ENCODE results near the gene C16orf74.

DNA sequence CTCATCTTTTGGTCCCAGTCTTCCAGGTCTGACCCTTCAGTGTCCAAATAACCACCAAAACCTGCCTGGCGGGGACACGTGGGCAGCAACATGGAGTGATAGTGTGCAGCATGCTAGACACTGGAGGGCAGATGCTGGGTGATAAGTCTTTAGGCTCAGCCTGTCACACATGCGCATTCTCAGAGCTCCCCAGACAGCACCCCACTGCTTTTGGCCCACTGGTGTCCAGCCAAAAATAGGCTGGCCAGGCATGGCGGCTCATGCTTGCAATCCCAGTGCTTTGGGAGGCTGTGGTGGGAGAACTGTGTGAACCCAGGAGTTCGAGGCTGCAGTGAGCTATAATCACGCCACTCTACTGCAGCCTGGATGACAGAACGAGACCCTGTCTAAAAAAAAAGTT is 74.4 kb downstream of the C16orf74 start:
- TF ChIP-seq, protein P1, sequence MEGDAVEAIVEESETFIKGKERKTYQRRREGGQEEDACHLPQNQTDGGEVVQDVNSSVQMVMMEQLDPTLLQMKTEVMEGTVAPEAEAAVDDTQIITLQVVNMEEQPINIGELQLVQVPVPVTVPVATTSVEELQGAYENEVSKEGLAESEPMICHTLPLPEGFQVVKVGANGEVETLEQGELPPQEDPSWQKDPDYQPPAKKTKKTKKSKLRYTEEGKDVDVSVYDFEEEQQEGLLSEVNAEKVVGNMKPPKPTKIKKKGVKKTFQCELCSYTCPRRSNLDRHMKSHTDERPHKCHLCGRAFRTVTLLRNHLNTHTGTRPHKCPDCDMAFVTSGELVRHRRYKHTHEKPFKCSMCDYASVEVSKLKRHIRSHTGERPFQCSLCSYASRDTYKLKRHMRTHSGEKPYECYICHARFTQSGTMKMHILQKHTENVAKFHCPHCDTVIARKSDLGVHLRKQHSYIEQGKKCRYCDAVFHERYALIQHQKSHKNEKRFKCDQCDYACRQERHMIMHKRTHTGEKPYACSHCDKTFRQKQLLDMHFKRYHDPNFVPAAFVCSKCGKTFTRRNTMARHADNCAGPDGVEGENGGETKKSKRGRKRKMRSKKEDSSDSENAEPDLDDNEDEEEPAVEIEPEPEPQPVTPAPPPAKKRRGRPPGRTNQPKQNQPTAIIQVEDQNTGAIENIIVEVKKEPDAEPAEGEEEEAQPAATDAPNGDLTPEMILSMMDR (IDR thresholded peaks at IDR 0.05), result no peak
- no peak for TF ChIP-seq POLR2A (IDR thresholded peaks at IDR 0.05)
